HG03342 (cell line): Measurements from ENCODE around the gene ANKMY1.
"Not testable (repeated sequence)": the region's sequence is repeated elsewhere in the genome, so short reads cannot be mapped to it uniquely, and the experiment has no call there.

Source experiments
- ATAC-seq: cut with Tn5 transposase; IDR thresholded peaks from one replicate; pipeline ENCODE4 v1.9.1; 2021; ENCODE audit warnings: mild to moderate bottlenecking, moderate library complexity; ENCODE audit not compliant: unreplicated experiment

The ANKMY1 gene

DNA sequence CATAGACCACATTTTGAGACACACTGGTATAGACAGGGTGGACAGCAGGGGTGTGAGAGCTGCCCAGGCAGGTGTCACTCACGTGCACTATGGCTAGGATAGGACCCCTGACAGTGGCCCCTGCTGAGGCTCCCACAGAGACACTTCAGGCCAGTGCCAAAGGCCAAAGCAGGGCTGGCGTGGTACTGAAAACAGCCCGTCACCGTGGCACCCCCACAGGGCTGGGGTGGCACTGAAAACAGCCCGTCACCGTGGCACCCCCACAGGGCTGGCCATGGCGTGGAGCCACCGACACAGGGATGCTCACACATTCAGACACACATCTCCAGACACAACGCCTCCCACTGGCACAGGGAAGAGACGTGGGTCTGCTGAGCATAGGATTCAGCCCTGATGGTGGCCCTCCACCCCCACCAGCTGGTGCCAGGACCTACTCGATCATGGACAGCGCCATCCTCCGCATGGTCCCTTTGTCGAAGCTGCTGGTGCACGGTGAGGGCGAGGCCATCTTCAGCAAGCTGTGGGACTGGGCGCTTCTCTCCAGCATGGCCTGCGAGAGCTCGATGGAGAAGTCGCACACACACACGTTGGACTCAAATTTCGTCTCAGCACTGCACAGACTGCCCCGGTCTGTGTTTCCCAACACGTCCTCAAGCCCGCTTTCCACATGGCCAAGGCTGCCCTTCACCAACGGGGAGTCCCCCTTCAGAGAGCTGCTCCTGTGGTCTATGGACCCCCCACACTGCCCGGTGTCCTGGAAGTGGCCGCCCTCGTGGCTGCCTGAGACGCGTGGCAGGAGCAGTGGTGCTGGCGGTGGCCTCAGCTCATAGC is 34.1 kb downstream of the ANKMY1 start:
- ATAC-seq: no peak

DNA sequence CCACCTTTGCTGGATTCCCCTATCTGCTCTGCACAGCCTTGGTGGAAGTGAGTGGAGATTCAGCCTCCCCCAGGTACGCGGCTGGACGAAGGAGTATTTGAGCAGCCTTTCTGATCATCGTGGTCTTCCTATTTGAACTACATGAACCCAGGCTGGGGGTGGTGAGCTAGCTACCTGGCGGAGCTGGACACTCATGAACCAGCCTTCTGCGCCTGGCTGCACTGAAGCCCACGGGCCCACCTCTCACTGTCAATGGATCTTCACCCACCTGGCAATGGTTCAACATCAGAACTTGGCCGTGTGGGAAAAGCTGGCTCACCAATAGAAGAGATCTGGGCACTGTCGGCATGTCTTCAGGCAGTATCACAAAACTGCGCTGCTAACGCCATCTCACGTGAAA is 35.4 kb downstream of the ANKMY1 start:
- ATAC-seq: no peak

DNA sequence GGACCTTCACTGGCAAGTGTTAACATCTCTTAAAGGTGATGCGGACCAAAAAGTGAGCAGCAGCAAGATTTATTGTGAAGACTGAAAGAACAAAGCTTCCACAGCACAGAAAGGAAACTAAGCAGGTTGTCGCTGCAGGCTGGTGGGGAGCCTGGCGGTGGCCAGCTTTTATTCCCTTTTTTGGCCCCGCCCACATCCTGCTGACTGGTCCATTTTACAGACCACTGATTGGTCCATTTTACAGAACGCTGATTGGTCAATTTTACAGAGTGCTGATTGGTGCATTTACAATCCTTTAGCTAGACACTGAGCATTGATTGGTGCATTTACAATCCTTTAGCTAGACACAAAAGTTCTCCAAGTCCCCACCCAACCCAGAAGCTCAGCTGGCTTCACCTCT is 35.9 kb downstream of the ANKMY1 start:
- not testable (repeated sequence) for ATAC-seq

DNA sequence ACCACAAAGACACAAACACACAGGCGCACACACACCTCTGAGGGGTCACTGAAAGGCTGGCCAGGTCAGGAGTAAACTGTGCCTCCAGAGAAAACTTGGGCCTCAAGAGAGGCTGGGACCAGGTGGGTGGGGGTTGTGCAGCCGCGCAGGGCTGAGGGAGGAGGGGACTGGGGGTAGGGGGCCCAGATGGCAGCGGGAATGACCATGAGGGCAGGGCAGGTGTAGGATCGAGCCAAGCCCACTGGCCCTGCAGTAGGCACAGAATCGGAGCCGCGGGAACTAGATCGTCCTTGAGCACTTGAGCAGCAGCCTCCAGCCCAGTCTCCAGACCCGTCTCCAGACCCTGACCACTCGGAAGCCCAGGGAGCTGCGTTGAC is 36.8 kb downstream of the ANKMY1 start:
- ATAC-seq: no peak

DNA sequence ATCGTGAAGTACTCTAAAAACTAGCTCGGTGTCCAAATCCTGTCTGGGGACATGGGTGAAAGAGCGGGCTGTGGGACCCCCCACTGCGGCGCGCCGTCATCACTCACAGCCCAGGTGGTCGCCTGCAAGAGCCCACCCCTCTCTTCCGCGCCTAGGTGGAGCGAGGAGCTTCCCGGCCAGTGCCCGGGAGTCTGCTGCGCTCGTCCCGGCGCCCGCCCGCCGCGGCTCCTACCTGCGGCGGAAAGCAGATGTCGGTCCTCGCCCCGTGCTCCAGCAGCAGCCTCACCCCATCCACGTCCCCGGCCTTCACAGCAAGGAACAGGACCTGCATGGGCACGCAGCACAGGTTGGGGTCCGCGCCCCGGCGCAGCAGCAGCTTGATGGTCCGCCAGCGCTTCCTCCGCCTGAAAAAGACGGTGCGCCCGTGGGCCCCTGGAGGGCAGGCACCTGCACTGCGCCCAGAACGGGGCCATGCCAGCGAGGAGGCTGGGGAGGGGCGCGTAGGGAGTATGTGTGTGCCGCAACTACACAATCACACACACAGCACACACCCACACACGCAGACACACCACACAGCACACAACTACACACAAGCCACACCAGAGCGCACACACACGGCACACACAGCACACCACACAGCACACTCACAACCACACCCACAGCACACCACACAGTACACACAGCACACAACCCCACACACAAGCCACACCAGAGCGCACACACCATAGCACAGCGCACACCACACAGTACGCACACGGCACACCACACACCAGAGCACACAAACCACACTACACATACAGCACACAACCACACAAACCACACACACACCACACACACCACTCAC is 37.4 kb downstream of the ANKMY1 start:
- no peak for ATAC-seq

DNA sequence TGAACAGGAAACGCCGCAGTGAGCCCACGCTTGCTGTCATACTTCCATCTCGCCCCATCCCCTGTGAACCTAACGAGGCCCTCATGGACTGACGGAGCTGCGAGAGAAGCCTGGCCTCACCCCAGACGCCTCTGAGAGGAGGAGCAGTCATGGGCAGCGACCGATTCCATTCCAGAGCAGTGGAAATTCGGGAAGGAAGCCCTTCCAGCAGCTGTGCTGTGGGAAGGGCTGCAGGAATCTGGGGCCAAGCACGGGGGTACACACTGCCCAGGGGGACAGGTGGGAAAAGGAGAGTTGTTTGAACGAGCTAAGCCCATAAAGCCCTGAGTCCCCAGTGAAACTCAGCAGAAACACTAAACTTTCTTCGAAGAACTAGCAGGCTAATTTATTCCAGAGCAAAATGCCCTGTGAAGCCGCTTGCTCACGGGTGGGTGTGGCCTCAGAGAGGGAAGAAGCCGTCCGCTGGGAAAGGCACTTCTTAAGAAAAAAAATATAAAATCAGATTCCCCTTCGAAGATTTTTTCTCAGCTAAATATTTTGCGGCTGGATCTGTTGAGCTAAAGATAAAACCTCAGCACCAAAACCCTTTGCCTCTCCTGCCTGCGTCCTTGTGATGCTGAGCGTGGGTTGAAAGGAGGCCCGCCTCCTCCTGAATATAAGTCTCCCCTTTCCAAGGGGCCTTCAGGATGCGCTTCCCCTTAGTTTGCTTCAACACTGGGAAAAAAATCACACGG is 38.2 kb downstream of the ANKMY1 start:
- no peak for ATAC-seq

DNA sequence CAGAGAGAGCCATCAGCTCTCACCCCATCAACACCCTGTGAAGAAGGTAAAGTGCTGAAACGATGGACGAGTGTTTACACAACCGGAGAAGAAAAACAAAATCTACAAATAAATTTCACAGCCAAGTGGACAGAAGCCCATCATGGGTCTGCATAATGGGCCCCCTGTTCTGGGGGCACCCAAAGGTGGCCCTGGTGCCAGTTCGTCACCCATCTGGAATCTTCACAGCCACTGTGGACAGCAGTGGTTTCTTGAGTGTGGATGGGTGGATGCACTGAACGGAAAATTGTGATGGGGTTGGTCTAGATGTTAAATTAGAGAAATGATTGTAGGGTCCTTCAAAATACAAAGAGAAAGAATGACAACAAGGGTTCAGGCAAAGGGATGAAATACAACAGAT is 38.8 kb downstream of the ANKMY1 start:
- no peak for ATAC-seq

DNA sequence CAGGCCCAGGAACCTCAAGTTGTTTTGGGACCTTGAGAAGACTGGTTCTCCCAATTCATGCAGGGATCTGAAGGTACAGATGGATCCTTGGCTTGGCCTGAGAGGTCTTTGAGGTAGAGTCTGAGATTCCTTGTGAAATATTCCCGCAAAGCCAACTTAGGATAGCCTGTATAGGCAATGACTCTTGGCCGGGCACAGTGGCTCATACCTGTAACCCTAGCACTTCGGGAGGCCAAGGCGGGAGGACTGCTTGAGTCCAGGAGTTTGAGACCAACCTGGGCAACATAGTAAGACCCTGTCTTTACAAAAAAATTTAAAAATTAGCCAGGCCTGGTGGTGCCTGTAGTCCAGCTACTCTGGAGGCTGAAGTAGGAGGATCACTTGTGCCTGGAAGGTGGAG is 40.4 kb downstream of the ANKMY1 start:
- no peak for ATAC-seq

DNA sequence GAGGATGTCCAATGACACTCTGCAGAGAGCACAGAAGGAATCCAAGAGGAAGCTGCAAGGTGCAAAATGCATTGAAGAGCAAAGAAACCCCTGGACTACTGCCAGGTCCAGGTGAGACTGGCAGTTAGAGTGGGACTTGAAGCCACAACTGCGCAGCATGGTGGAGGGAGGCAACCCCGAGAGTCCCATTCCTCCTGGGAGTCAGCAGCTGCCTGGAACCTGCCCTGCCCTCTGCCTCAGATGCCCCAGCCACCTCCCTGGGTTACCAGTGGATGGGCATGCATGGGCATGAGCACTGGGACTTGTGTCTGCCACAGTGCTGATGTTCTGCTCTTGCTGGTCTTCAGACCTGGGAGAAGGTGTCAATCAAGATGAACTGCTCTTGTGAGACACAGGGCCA is 43.2 kb downstream of the ANKMY1 start:
- ATAC-seq: no peak

DNA sequence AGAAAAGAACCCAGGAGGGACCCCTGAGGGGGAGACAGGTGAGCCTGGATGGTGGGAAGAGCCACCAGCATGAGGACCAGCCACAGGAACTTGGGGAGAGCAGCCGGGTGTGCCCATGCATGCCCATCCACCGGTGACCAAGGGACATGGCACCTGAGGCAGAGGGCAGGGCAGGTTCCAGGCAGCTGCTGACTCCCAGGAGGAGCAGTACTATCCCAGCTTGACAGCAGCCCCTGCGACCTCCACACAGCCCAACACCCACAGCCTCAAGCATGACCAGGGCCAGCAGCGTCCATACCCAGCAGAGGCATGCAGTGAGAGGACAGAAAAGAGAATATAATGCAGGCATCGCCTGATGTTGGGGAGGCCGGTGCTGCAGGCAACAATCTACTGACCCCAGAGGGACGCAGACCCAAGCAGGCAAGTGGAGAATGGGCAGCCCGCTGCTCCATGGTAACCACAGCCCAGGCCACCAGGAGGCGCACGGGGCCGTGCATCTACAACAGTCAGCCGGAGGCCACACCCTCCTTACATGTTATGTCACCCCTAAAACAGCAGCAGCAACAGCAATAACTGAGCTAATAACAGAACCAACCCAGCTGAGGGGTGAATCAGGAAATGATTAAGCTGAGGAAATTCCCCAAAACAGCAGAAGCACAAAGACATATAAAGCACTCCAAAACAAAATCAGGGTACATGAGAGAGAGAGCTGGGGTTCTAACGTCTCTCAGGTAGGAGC is 44.1 kb downstream of the ANKMY1 start:
- ATAC-seq: peak; percentile 95

DNA sequence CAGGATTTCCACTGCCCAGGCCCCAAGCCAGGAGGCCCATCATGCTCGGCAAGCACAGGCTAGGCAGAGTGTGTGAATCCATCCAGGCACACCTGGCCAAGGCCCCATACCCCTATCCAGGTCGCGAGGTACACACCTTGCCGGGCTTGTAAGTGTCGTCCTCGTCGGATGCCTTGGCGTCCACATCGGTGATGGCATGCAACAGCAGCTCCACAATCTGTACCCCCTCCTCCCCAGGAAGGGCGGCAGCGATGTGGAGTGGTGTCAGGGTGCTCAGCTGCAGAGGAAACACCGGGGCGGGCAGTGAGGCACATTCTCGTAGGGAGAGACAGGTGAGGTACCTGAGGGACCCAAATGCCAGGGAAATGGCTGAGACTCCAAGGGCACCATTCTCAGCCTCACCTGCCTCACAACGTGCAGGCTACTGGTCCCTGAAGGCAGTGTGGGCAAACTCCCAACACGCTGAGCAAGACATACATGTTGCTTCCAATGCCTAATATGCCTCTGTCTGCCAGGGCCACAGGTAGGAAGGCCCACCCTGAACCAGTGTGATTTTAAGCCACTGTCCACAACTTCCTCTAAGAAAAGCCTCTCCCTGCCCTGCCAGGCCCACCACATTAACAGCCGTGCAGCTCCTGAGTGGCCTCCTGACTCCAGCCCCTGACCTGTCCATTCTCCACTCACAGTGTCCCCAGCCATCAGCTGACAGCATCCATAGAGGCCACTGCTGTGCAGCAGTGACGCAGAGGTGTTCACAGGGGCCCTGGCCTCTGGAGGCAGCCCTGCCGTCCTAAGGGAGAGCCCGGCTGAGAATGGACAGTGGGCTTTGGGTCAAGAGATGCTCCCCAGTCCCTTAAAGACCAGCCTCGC is 44.9 kb downstream of the ANKMY1 start:
- no peak for ATAC-seq

DNA sequence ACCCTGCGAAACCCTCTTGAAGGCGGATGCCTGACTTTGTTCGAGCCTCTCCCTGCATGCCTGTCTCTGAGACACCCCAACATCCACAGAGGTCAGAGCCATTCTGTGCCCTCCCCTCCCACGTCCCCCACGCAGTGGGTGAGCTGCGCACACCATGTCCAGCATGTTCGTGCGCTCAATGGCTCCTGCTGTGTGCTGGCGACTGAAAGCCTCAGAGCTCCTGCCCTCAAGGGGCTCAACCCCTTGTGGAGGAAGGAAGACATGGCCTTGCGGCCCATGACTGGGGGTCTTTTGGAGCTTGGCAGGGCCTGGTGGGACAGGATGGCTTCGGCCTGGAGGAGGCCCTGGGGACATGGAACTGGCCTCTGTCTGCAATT is 45.7 kb downstream of the ANKMY1 start:
- ATAC-seq: no peak

DNA sequence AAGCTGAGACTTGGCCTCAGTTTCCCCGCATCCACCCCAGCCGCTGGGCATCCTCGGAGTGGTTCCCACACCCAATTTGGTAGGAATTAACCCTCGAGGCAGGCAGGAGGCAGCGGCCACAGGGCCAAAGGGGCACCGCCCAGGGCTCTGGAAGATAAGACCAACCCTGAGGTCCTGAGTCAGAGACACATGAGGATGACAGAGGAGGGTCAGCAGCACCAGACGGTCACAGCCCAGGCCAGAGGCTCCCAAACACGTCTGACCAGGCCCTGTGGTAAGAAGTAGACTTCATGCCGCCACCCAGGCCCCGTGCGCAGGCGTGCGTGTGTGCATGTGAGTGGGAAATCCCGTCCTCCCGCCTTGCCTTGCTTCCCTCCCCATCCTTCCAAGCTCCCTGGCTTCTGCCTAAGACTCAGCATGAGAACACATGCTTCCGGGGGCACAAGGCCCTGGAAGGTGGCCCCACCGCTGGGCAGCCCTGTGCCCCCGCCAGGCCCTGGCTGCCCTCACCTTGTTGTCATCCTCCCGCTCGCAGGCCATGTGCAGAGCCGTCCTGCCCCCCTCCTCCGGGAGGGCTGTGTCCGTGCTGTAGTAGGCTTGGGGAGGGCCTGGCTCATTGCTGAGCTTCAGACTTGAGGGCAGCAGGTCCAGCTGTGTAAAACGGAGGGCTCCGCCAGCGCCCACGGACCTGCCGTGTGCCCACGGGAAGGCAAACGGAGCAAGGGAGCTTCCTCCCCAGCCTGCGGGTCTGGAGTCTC is 46.3 kb downstream of the ANKMY1 start:
- no peak for ATAC-seq

DNA sequence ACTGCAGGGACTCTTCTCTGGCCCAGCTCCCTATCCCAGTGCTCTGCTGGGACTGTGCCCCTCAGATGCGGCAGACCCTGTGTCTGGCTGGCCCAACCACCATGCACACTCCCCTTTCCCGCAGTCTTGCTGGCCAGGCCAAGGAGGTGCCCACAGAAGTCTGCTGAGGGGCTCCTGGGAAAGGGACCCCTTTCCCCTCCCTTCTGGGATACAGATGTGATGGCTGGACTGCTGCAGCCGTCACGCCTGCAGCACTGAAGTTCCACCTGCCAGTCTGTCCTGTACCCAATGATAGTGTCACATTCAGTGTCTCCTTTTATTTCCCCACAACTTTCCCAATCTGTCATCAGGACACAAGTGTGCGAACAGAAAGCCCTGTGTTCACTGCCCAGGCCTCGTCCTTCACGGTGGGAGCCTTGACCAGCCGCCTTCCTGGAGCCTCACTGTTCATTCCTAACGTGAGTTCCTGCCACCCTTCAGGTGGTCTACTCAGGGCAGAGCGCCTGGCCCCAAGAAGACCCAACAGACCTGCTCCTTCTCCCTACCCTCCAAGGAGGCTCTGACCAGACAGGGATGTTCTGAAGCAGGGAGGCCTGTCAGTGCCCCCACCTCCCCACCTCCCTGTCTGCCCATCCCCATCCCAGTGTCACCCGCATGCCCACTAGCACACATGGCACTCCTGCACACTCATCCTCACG is 47.1 kb downstream of the ANKMY1 start:
- ATAC-seq: no peak

DNA sequence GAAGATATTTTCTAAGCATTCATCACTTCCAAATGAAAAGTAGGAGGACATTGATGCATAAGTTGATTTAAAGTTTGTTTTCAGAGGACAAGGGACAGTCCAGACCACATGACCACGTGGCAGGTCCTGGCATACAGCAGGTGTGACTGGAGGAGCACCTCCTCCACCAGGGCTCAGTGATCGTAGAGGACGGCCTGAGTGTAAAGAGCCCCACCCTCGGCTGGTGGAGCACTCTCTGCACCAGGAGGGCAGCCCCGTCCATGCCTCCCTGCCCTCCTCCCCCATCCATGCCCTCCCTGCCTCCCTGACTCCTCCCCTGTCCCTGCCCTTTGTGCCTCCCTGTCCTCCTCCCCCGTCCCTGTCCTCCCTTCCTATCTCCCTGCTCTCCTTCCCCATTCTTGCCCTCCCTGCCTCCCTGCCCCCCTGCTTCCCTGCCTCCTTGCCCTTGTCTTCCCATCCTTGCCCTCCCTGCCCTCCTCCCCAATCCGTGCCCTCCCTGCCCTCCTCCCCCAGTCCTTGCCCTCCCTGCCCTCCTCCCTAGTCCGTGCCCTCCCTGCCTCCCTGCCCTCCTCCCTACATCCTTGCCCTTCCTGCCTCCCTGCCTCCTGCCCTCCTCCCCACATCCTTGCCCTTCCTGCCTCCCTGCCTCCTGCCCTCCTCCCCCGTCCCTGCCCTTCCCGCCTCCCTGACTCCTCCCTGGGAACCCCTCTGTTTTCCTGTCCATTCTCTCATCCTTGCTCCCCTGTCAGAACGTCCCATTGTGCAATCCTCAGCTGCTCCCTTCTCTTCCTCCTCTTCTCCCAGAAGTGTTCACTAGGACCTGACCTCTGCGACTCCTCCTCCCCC is 47.9 kb downstream of the ANKMY1 start:
- no peak for ATAC-seq

DNA sequence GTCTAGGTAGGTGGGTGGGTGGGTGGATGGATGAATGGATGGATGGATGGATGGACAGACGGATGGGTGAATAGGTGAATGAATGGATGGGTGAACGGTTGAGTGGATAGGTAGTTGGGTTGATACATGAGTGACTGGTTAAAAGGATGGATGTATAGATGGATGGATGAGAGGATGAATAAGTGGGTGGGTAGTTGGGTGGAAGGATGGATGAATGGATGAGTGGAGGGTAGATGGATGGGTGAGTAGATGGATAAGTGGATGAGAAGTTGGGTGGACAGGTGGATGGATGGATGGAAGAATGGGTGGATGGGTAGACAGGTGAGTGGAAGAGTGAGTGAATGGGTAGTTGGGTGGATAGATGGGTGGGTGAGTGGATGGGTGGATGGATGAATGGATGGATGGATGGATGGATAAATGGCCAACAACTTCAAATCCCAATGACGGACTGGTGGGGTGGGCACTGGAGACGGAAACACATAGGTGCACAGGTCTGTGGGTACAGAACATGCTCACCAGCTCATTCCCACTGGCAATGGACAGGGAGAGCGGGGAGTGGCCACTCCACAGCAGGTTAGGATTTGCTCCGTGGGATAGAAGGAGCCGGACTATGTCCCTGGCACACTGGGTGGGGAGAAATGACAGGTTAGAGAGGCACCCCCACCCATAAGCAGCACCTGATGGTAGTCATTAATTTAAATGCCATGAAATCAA is 48.8 kb downstream of the ANKMY1 start:
- ATAC-seq: no peak

DNA sequence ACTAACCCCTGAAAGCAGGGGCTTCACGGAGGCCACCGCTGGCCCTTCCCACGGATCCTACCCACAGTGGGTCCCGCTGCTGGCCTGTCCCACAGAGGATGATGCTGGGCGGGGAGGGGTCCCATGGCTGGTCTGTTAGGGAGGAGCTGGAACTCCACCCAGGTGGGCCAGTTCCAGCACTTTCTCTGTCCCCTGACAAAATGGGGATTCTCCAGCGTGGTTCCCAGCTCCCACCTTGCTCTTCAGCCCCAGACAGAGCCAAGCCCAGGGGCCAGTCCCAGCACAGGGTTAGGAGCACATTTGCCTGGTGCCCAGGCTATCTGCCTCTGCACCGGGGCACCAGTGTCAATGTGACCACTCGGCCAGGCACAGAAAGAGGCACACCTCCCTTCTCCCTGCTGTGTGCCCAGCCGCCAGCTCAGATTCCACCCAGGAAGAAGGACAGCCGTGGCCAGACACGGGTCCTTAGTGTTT is 50.0 kb downstream of the ANKMY1 start:
- ATAC-seq: no peak
